Measurements from ENCODE around the gene SAP130.
"Not testable (repeated sequence)": the region's sequence is repeated elsewhere in the genome, so short reads cannot be mapped to it uniquely, and the experiment has no call there.

Gene SAP130

DNA sequence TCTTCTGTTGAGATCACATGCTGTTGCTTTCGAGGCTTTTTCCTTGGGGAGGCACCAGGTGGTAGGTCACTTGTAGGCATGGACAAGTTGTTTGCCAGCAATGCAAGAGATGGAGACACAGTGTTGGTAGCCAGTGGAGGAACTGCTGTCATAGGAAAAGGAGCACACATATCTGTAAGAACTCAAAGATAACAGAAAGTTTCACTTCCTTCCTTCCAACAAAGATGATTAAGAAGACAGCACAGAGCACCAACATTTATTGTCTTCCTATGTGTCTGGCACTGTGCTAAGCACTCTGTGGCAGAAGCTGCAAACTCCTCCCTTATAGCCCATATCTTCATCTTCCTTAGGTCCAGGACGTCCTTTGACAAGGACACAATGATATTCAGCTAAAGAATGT lies 77.6 kb downstream of the SAP130 start:
- DNase-seq, result no peak

DNA sequence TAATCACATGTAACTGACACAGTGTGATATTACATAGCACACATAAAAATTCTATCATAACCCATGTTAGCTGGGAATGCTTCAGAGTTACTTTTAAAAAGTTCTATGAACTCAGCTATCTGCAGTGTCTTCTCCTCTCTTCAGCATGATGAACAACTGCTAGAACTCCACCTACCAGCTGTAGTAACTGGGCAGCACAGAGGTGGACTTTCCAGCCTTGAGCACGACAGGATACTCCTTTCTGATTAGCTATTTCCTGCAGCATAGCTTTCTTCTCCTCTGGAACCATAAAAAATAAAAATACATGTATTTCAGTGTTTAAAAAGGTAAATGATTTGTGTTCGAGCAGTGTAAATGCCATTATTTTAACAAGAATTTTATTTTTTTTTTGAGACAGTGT lies 82.6 kb downstream of the SAP130 start:
- no peak for DNase-seq

DNA sequence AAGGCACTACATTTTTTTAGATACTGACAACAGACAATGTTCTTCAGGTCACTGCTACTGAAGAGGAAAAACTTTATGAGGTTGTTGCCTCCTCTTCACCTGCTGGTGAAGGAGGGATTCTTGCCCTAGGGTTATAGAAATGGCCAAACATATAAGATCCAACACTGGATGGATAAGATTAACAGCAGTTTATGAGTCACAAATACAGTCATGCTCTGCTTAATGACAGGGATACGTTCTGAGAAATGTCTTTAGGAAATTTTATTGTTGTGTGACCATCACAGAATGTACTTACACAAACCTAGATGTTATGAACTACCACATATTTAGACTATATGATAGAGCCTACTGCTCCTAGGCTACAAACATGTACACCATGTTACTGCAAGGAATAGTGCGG lies 84.7 kb downstream of the SAP130 start:
- no peak for DNase-seq

- no peak for DNase-seq
Measured at GRCh38 chr2:127942002-127942401, 85.9 kb downstream of the SAP130 start.

DNA sequence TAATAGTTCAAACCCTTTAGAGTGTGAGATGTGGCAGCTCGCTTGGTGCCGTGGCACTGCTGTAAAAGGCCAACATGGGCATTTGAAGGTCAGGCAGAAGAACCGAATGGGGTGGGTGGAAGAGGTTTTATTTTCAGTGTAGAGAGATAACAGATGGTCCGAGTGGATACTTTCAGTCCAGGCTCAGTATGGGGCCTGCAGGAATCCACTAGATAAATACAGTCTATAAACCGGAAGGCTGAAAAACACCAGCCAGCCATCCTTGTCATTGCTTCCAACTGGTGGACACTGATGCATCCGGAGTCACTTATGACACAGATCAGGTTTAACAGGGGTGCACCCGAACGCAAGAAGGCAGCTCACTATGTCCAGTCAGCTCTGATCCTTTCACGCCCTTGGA lies 86.4 kb downstream of the SAP130 start:
- DNase-seq, result no peak

DNA sequence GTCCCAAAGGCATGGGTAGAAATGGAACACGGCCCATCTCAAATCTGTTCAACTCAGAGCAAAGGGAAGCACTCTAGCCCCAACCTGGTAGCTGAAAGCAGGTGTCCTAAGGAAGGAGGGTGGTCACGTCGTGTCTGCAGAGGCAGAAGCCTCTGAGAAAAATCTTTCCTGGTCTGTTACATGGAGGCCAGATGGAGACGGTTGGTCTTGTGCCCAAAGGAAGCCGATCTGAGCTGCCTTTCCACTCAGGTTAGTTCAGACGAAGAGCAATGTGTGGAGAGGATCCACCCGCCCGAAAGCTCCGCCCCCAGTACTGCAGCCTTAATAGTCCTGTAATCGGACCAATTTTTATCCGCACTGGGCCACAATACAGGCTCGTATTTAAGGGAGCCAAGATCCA lies 87.2 kb downstream of the SAP130 start:
- no peak for DNase-seq

GRCh38 chr2:127935337-127935736 lies 92.5 kb downstream of the SAP130 start:
- DNase-seq, result no peak

DNA sequence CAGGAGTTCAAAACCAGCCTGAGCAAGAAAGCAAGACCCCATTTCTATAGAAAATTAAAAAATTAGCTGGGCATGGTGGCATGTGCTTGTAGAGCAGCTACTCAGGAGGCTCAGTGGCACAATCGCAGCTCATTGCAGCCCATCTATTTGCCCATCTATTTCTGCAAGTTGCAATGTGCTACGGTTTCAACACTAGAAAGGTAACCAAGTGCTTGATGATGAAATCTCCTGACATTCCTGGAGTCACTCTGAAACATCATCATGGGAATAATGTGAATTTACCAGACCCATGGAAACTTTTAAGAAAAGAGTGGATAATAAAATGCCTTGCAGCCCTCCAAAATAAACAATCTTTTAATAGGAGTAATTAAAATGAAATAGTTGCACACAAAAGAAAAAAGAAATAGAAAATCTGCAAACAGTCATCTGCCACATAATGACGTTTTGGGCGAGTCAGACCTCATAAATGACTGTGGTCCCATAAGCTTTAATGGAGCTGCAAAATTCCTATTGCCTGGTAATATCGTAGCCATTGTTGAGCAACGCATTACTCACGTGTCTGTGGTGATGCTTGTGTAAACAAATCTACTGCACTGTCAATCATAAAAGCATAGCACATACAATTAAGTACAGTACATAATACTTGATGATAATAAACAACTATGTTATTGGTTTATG lies 95.5 kb downstream of the SAP130 start:
- DNase-seq, result no peak

GRCh38 chr2:127929449-127929848 lies 98.4 kb downstream of the SAP130 start:
- DNase-seq, result no peak

- no peak for DNase-seq
Measured at GRCh38 chr2:127927384-127927783, 100.5 kb downstream of the SAP130 start.

GRCh38 chr2:127917916-127918315 lies 109.9 kb downstream of the SAP130 start:
- no peak for DNase-seq

GRCh38 chr2:127913808-127914457 lies 113.9 kb downstream of the SAP130 start:
- DNase-seq, result no peak

DNA sequence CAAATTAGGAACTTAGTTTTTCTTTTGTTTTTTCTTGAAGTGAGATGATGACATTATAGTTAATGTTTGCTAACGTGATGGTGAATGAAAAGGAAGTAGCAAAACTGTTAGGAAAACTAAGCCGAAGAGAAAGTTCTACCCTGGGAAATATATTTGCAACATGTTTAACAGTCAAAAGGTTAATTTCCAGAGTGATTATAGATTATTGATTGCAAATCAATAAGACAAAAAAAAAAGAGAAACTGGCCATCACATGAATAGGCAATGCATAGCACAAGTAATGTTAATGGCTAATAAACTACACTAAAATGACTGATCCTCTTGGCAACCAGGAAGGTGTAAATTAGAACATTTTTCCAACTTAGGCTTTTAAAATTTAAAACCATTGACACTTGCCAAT lies 116.1 kb downstream of the SAP130 start:
- no peak for DNase-seq

DNA sequence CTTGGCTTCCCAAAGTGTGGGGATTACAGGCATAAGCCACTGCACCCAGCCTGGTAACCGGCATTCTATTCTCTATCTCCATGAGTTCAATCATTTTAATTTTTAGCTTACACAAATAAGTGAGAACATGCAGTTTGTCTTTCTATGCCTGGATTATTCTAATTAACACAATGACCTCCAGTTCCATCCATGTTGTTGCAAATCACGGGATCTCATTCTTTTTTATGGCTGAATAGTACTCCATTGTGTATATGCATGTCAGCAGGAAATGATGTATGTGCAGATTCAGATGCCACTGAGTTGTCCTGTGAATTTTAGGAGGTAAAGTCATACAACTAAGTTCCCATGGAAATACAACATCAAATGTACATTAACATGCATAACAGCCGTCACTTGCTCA lies 117.4 kb downstream of the SAP130 start:
- DNase-seq, result no peak

GRCh38 chr2:127909019-127909418 lies 118.8 kb downstream of the SAP130 start:
- DNase-seq, result no peak

DNA sequence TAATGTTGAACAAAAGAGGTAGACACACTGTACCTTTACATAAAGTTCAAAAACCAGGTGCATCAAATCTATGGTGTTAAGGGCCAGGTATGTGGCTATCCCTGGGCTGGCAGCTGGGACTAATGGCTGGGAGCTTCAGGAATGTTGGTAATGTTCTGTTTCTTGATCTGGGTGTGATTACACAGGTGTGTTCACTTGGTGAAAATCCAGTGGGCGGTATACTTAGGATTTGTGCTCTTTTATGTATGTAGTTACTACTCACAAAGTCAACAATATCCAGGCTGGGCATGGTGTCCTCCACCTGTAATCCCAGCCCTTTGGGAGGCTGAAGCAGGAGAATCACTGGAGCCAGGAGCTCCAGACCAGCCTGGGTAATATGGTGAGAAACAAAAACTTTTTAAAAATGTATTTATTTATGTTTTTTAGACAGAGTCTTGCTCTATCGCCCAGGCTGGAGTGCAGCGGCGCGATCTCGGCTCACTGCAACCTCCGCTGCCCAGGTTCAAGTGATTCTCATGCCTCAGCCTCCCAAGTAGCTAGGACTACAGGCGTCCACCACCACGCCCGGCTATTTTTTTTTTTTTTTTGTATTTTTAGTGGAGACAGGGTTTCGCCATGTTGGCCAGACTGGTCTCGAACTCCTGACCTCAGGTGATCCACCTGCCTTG lies 120.0 kb downstream of the SAP130 start:
- not testable (repeated sequence) for DNase-seq

DNA sequence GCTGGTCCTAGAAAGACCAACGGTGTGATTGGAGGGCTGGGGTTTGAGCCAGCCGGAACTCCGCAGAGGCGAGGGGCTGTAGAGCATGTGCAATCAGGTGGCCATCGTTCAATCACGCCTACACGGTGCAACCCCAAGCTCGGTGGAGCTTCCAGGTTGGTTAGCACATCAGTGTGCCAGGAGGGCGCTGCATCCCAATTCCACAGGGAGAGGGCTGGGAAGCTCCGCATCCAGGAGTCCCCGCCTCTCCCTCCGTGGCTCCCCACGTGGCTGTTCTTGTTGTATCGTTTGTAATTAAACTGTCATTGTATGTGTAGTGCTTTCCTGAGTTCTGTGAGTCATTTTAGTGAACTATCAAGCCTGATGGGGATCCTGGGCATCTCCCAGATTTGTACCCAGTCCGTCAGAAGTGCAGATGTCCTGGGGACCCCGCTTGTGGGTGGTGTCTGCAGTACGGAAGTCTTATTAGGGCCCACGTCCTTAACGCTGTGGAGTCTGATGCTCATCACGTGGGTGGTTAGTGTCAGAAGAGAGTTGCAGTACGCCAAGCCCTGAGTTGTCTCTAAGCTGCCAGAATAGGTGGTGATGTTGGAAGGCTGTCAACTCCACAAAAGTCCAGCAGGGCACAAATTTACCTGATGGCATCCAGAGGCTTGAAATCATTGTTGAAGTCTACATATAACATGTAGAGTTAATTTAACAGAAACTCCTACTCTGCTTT lies 121.5 kb downstream of the SAP130 start:
- DNase-seq, result peak; percentile 3

DNA sequence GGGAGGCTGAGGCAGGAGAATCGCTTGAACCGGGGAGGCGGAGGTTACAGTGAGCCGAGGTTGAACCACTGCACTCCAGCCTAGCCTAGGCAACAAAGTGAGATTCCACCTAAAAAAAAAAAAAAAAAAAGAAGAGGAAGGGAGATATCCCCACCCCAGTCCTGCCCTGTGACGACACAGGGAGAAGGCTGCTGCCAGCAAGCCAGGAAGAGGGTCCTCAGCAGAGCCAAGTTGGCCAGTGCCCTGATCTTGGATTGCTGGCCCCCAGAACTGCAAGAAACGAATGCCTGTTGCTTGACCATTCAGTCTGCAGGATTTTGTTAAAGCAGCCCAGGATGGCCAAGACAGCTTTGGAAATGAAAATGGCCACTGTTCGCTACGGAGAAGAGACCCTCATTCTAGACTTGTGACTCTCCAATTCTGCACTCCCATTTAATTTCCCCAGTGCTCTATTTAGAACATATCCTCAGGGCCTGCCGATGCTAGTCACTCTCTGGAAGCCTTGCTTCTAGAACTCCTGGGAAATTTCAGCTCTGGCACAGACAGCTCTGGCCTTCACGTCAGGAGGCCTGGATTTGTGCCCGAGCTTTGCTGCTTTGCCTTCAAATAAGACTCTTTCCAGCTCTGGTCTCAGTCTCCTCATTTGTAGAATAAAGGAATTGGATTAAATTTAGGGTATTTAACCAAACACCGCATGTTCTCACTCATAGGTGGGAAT lies 126.4 kb downstream of the SAP130 start:
- DNase-seq, result no peak

GRCh38 chr2:127897531-127898211 lies 130.2 kb downstream of the SAP130 start:
- DNase-seq, result no peak

DNA sequence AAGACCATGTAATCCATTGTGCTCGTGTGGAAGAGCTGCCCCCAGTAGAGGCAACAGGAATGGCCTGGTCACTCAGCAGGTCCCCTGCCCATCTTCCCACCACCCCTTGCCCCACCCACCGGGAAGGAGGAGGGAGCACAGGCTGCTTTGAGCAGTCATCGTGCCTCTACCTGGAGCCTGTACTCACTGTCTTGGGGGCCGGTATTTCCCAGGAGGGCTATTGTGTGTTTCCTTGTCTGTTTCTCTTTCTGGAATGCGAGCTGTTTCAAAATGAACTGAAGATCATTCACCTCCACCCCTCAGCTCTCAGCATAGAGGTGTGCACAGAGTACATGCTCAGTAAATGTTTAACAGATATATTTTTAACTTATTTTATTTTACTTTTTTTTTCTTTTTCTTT lies 134.4 kb downstream of the SAP130 start:
- DNase-seq, result no peak

DNA sequence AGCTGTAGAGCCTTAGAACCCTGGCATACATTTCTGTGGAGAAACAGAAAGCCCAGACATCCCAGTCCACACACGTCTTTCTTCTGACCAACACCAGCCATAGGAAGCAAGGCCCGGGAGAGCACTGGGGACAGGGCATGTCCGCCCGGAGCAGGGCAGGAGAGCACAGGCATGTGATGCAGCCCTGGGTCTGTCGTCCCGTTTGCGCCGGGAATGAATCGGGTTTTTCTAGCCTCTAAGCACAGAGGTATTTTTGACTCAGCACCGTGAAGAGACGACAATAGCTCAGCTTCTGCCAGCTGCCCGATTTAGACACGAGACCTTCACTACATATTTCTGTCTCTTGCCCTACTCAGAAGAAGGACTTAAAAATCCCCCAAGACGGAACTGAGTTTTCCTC lies 134.8 kb downstream of the SAP130 start:
- DNase-seq, result no peak

DNA sequence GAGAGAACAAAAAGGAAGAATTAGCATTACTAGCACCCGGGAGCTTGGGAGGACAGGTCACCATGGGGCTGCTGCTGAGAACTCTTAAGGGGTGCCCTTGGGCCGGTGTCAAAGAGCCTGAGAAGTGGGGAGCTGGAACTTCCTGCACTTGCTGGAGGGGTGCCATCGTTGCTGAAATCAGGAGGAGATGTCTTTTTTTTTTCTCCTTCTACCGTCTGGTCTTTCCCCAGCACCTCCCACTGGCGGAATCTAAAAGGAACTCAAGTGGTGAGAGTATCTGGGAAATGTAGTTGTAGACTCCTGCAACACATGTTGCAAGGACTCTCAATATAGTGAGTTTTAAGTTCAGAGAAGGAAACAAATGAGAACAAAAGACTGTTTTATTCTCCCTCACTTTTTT lies 136.0 kb downstream of the SAP130 start:
- no peak for DNase-seq
